Adrenal gland (tissue), 12 donors: Measurements from ENCODE around the gene PLPPR5. TPM values are rescaled to one million over a fixed set of nuclear protein-coding genes. Genes with fewer than 3 reads are reported as not detected.

Source experiments
- DNase-seq, 7 donors: peaks; one replicate each; pipeline ENCODE4 v3.0.0-alpha.2; 2019 to 2020
- H3K27ac ChIP-seq, 5 donors: fragments of 200-600 bp; sonication (generic) in 4 of 5; 1 replicate in 3 of 5; 2 replicates in 2 of 5; pipeline versions ENCODE4 v1.5.1 to v1.8.0; 2016 to 2020; ENCODE audit warnings: mild to moderate bottlenecking in 1 of 5
- H3K27me3 ChIP-seq: fragments of 200-600 bp; 2 replicates; pipeline ENCODE4 v1.8.0; 2021
- H3K36me3 ChIP-seq, 2 donors: fragments of 200-600 bp; replicated peaks in 1 of 2; 1 replicate in 1 of 2; 2 replicates in 1 of 2; pipeline versions ENCODE4 v1.5.1 to v1.8.0; 2018 to 2022
- H3K4me1 ChIP-seq, 2 donors: fragments of 200-600 bp; replicated peaks in 1 of 2; 1 replicate in 1 of 2; 2 replicates in 1 of 2; pipeline versions ENCODE4 v1.5.1 to v1.8.0; 2018 to 2021
- H3K4me3 ChIP-seq, 4 donors: fragments of 200-600 bp; sonication (generic) in 3 of 4; one replicate each; pipeline ENCODE4 v1.5.1; 2016 to 2018
- H3K9me3 ChIP-seq, 3 donors: fragments of 200-600 bp; sonication (generic) in 1 of 3; replicated peaks in 1 of 3; 1 replicate in 2 of 3; 2 replicates in 1 of 3; pipeline versions ENCODE4 v1.5.1 to v1.8.0; 2016 to 2021
- POLR2A ChIP-seq, 2 donors: fragments of 450-650 bp; IDR thresholded peaks; one replicate each; pipeline ENCODE4 v1.6.1; 2017; ENCODE audit warnings: antibody characterized with exemption in 2 of 2, mild to moderate bottlenecking in 2 of 2, moderate library complexity in 1 of 2
- WGBS, 4 donors: extraction: QIAGEN DNeasy Blood & Tissue Kit in 2 of 4; methylation state at CpG; one replicate each; pipeline versions ENCODE4 v1.1.5 to v1.1.7; 2013 to 2017; 5-methylcytosine and 5-hydroxymethylcytosine counted together
- intact Hi-C, 2 donors: fragments of 100-400 bp; cut with DNase I; formaldehyde crosslinking; loops; one replicate each; pipeline versions ENCODE4 v1.14.1 to v1.15.0; 2022 to 2023
- polyA plus RNA-seq, 3 donors: library from polyadenylated mRNA; stranded (reverse); fragments of 200-250 nt in 2 of 3; fragments of 350-450 nt in 1 of 3; fragmentation: Illumina TruSeq in 1 of 3; extraction: RNeasy Lipid Tissue Mini Kit (QIAGEN cat#74804) in 1 of 3; gene quantifications; one replicate each; pipeline ENCODE4 v1.2.3, GENCODE V29; 2013 to 2014
- total RNA-seq, 9 donors: library from RNA; depleted of rRNA in 4 of 9; stranded (reverse); fragments of >200 nt in 4 of 9; fragments of 120-200 nt in 1 of 9; fragmentation: NEBNext Ultra II Directional in 1 of 9; extraction: Animal tissue kit (Norgen Biotek cat#: 25700) in 1 of 9; gene quantifications; one replicate each; pipeline versions ENCODE4 v1.1.0 to v1.2.4, GENCODE V29; 2013 to 2023
- TF ChIP-seq, protein P1 (sequence below), 6 experiments: fragments of 450-650 bp in 4 of 6; fragments of 200-600 bp in 2 of 6; sonication (generic) in 1 of 6; IDR thresholded peaks; 1 replicate in 5 of 6; 2 replicates in 1 of 6; pipeline versions ENCODE4 v1.5.1 to v1.8.0; 2016 to 2021; ENCODE audit warnings: antibody characterized with exemption in 6 of 6, mild to moderate bottlenecking in 2 of 6, moderate library complexity in 1 of 6
- donor health status: healthy with polysubstance abuse.
- donor health status: Bipolar disorder and iron deficiency.
- donor health status: DM: yes; HTN: yes; CAD: no.
- donor health status: DM: no; HTN: no; CAD: no.
- donor health status: DM: no; HTN: no; CAD: no.
- donor health status: DM: yes; HTN: yes; CAD: no.

PLPPR5 gene
- total and polyA plus RNA-seq, 12 donors, result 0.10 to 0.86 (median 0.37) TPM; not detected in 6

DNA sequence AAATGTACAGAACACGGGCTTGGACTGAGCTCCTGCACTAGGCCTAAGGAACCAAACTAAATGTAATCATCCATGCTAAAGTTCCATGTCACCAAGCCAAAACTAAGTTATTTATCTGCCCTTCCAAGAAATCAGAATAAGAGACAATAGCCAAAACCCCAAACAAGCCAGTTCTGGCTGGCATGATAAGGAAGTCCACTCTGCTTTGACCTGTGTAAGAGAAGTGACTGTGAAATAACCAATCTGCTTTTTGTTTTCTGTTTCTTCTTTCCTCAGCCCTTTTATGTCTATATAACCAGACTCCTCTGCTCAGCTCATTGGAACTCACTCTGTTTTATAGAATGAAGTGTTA lies 15.1 kb downstream of the PLPPR5 start:
- TF ChIP-seq, protein P1, sequence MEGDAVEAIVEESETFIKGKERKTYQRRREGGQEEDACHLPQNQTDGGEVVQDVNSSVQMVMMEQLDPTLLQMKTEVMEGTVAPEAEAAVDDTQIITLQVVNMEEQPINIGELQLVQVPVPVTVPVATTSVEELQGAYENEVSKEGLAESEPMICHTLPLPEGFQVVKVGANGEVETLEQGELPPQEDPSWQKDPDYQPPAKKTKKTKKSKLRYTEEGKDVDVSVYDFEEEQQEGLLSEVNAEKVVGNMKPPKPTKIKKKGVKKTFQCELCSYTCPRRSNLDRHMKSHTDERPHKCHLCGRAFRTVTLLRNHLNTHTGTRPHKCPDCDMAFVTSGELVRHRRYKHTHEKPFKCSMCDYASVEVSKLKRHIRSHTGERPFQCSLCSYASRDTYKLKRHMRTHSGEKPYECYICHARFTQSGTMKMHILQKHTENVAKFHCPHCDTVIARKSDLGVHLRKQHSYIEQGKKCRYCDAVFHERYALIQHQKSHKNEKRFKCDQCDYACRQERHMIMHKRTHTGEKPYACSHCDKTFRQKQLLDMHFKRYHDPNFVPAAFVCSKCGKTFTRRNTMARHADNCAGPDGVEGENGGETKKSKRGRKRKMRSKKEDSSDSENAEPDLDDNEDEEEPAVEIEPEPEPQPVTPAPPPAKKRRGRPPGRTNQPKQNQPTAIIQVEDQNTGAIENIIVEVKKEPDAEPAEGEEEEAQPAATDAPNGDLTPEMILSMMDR (IDR thresholded peaks at IDR 0.05), result no peak
- no peak for TF ChIP-seq POLR2A (IDR thresholded peaks at IDR 0.05)
- Histone ChIP-seq H3K27me3 (no peaks in the 10 kb centered on the region), H3K4me3 (no peak overlapping the region), H3K4me1 (no peaks in the 10 kb centered on the region), H3K9me3 (no peaks in the 10 kb centered on the region), H3K36me3 (no peaks in the 10 kb centered on the region), H3K27ac (no peak overlapping the region)
- intact Hi-C loops, result no loop called here
- 83 to 100% (median 87%) methylated on average over 1 of the region's 1 CpG for WGBS, 4 donors
- no peak for DNase-seq

DNA sequence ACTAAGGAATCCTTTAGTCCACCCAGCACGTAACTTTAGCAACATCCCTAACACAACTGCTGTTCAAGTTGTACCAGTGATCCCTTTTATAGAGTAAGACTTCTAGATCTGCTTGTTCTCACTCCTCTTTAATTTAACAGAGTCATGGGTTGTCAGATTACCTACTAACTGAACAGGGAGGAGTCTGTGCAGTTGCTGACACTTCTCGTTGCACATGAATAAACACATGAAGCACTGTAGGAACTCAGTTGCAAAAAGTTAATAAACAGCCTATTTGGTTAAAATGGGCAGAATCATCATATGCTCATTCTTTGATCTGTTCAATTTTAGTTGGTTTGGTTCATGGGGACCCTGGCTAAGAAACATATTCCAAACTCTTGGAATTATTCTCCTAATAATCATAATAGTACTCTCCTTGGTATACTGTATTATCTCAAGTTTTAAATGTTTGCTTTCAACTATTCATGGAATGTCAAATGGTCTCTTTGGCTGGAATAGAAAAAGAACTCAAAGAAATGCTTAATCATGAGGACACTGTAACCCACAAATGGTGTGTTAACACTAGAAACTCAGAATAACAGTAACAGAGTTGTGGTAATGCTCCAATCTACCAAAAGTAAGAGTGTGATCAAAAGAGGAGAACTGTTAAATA lies 15.6 kb downstream of the PLPPR5 start:
- no peak for TF ChIP-seq POLR2A (IDR thresholded peaks at IDR 0.05)
- TF ChIP-seq, protein P1 (IDR thresholded peaks at IDR 0.05), result no peak
- Histone ChIP-seq H3K4me3 (no peak overlapping the region), H3K27ac (no peak overlapping the region), H3K9me3 (no peaks in the 10 kb centered on the region), H3K36me3 (no peaks in the 10 kb centered on the region), H3K4me1 (no peaks in the 10 kb centered on the region), H3K27me3 (no peaks in the 10 kb centered on the region)
- DNase-seq, result no peak
- intact Hi-C loops, result no loop called here
- WGBS, 4 donors, result 76 to 94% (median 85%) methylated on average over 2 of the region's 2 CpGs

DNA sequence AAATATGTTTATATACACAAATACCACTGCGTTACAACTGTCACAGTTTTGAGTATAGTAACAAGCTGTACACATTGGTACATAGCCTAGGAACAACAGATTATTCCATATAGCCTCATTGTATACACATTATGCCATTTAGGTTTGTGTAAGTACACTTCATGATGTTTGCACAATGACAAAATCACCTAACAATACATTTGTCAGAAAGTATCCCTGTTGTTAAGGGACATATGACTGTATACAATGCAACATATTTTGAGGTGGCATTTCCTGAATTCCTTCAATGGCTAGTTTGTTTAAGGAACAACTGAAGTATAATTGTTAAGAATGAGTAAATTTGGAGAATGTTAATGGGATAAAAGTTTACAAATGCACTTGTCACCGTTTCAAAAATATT lies 19.0 kb downstream of the PLPPR5 start:
- H3K4me1 ChIP-seq, result no peaks in the 10 kb centered on the region
- WGBS, 4 donors, result 60 to 87% (median 78%) methylated on average over 2 of the region's 2 CpGs
- H3K27me3 ChIP-seq, result no peaks in the 10 kb centered on the region
- no peak overlapping the region for H3K27ac ChIP-seq
- no peak for TF ChIP-seq POLR2A (IDR thresholded peaks at IDR 0.05)
- TF ChIP-seq, protein P1 (IDR thresholded peaks at IDR 0.05), result no peak
- no peak overlapping the region for H3K4me3 ChIP-seq
- no peaks in the 10 kb centered on the region for H3K36me3 ChIP-seq
- H3K9me3 ChIP-seq, result no peaks in the 10 kb centered on the region
- intact Hi-C loops, result no loop called here
- no peak for DNase-seq

DNA sequence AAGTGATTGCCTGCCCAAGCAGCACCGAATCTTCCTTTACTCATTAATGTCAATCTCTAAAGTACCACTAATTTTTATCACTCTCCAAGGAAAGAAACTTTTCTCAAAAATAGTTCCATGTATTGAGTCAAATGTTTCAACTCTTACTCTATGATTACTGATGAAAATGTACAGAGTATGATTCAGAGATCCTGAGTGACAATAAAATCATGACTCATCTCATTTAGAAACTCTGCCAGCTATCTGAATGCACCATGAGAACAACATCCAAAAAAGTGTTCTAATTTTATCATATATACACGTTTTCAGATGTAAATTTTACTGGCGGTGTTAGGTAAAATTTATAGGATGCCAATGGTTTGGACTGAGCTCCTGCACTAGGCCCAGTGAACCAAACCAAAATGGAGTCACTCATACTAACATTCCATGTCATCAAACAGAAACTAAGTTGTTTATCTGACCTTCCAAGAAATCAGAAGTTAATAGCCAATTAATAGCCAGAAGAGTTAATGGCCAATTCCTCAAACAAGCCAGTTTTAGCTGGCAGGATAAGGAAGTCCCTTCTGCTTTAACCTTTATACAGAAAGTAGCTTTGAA lies 22.6 kb downstream of the PLPPR5 start:
- no peak overlapping the region for H3K27ac ChIP-seq
- H3K4me3 ChIP-seq, result no peak overlapping the region
- 66 to 74% (median 71%) methylated on average over 3 of the region's 3 CpGs for WGBS, 4 donors
- no peaks in the 10 kb centered on the region for H3K27me3 ChIP-seq
- H3K9me3 ChIP-seq, result no peaks in the 10 kb centered on the region
- intact Hi-C loops, result no loop called here
- H3K4me1 ChIP-seq, result no peaks in the 10 kb centered on the region
- no peaks in the 10 kb centered on the region for H3K36me3 ChIP-seq
- TF ChIP-seq, protein P1 (IDR thresholded peaks at IDR 0.05), result no peak
- TF ChIP-seq POLR2A (IDR thresholded peaks at IDR 0.05), result no peak
- DNase-seq, result no peak
